GM23338 (cell line): ENCODE data around the gene EGLN3. TPM values are rescaled to one million over a fixed set of nuclear protein-coding genes. Genes with fewer than 3 reads are reported as not detected.

Experiments
- ATAC-seq: fragments of 200-7000 bp; cut with Tn5 transposase; 3 replicates; pipeline ENCODE4 v1.9.1; 2020
- DNase-seq: peaks from one replicate; pipeline ENCODE4 v3.0.0-alpha.2; 2015; ENCODE audit warnings: low spot score
- H2AFZ ChIP-seq: fragments of 200-600 bp; sonication (generic); 2 replicates; pipeline ENCODE4 v1.8.0; 2016; ENCODE audit warnings: antibody characterized with exemption, mild to moderate bottlenecking, moderate library complexity
- H3F3A ChIP-seq: fragments of 200-600 bp; sonication (generic); replicated peaks from 2 replicates; pipeline ENCODE4 v1.8.0; 2017; ENCODE audit warnings: antibody characterized with exemption, mixed run types, low read depth
- H3K27ac ChIP-seq: fragments of 200-600 bp; sonication (generic); 2 replicates; pipeline ENCODE4 v1.6.1; 2016; ENCODE audit warnings: low read depth
- H3K27me3 ChIP-seq: fragments of 200-600 bp; sonication (generic); 2 replicates; pipeline ENCODE4 v1.8.0; 2016; ENCODE audit warnings: mild to moderate bottlenecking, mixed run types, moderate library complexity; ENCODE audit not compliant: insufficient read depth
- H3K36me3 ChIP-seq: fragments of 200-600 bp; sonication (generic); 2 replicates; pipeline ENCODE4 v1.8.0; 2016; ENCODE audit warnings: mild to moderate bottlenecking; ENCODE audit not compliant: insufficient read depth
- H3K4me1 ChIP-seq: fragments of 200-600 bp; sonication (generic); 2 replicates; pipeline ENCODE4 v1.8.0; 2016; ENCODE audit warnings: mild to moderate bottlenecking, moderate library complexity; ENCODE audit not compliant: insufficient read depth
- H3K4me2 ChIP-seq: fragments of 200-600 bp; sonication (generic); 2 replicates; pipeline ENCODE4 v1.7.1; 2017; ENCODE audit warnings: mixed run types
- H3K4me3 ChIP-seq: fragments of 200-600 bp; sonication (generic); 2 replicates; pipeline ENCODE4 v1.6.1; 2016; ENCODE audit warnings: mixed run types
- H3K79me2 ChIP-seq: fragments of 200-600 bp; sonication (generic); replicated peaks from 2 replicates; pipeline ENCODE4 v1.8.0; 2017; ENCODE audit warnings: mild to moderate bottlenecking; ENCODE audit not compliant: insufficient read depth
- H3K9me2 ChIP-seq: fragments of 200-600 bp; sonication (generic); 2 replicates; pipeline ENCODE4 v1.8.0; 2017; ENCODE audit not compliant: insufficient read depth
- H4K20me1 ChIP-seq: fragments of 200-600 bp; sonication (generic); replicated peaks from 2 replicates; pipeline ENCODE4 v1.8.0; 2017; ENCODE audit warnings: mild to moderate bottlenecking; ENCODE audit not compliant: insufficient read depth
- H3K27ac Mint-ChIP-seq: 2 replicates; pipeline ENCODE4 v1.8.0; 2020; ENCODE audit warnings: inconsistent platforms, mild to moderate bottlenecking, moderate library complexity, mixed read lengths
- H3K27me3 Mint-ChIP-seq: 3 replicates; pipeline ENCODE4 v1.8.0; 2022; ENCODE audit warnings: low read depth, mild to moderate bottlenecking, moderate library complexity, mixed read lengths, inconsistent platforms; ENCODE audit not compliant: insufficient read depth, poor library complexity
- H3K36me3 Mint-ChIP-seq: 3 replicates; pipeline ENCODE4 v1.8.0; 2021; ENCODE audit warnings: low read depth, mild to moderate bottlenecking, inconsistent platforms, moderate library complexity, mixed read lengths
- H3K4me1 Mint-ChIP-seq: 3 replicates; pipeline ENCODE4 v1.8.0; 2020; ENCODE audit warnings: mild to moderate bottlenecking, inconsistent platforms, mixed read lengths
- H3K4me3 Mint-ChIP-seq: 3 replicates; pipeline ENCODE4 v1.8.0; 2021; ENCODE audit warnings: moderate library complexity, mild to moderate bottlenecking, inconsistent platforms, mixed read lengths
- H3K9me3 Mint-ChIP-seq: 3 replicates; pipeline ENCODE4 v1.8.0; 2020; ENCODE audit warnings: moderate library complexity, mild to moderate bottlenecking, inconsistent platforms, mixed read lengths
- CREB1 ChIP-seq: fragments of 250-450 bp; sonication (Bioruptor Pico); IDR thresholded peaks from 2 replicates; pipeline ENCODE4 v1.5.0; 2020; ENCODE audit warnings: low read depth, mild to moderate bottlenecking, moderate library complexity
- EZH2phosphoT487 ChIP-seq: fragments of 200-600 bp; sonication (generic); IDR thresholded peaks from one replicate; pipeline ENCODE4 v1.8.1; 2018; ENCODE audit warnings: antibody characterized with exemption; ENCODE audit not compliant: unreplicated experiment
- JUNB ChIP-seq: IDR thresholded peaks from one replicate; pipeline ENCODE4 v1.6.1; 2016; ENCODE audit warnings: antibody characterized with exemption; ENCODE audit not compliant: unreplicated experiment
- ZNF114 ChIP-seq: fragments of 250-450 bp; sonication (Bioruptor Pico); IDR thresholded peaks from 2 replicates; pipeline ENCODE4 v1.5.0; 2020; ENCODE audit warnings: mild to moderate bottlenecking, moderate library complexity
- ZNF331 ChIP-seq: fragments of 250-450 bp; sonication (Bioruptor Pico); IDR thresholded peaks from 2 replicates; pipeline ENCODE4 v1.5.0; 2020; ENCODE audit warnings: low read depth, mild to moderate bottlenecking, moderate library complexity
- polyA plus RNA-seq: library from polyadenylated mRNA; unstranded; fragments of >200 nt; fragmentation: Nextera tagmentation; extraction: Ambion mirVana; gene quantifications from 2 replicates; pipeline ENCODE4 v1.2.1, GENCODE V29; 2016
- total RNA-seq: library from RNA; depleted of rRNA; stranded (reverse); fragments of >200 nt; shearing (Covaris generic); gene quantifications from 2 replicates; pipeline ENCODE4 v1.2.3, GENCODE V29; 2014
- TF ChIP-seq, protein P1 (sequence below): fragments of 250-450 bp; sonication (Bioruptor Pico); IDR thresholded peaks from 2 replicates; pipeline ENCODE4 v1.5.0; 2020; ENCODE audit warnings: mild to moderate bottlenecking, moderate library complexity
- TF ChIP-seq, protein P2 (sequence below), 2 experiments: fragments of 200-600 bp in 1 of 2; sonication (generic) in 1 of 2; conservative IDR thresholded peaks; 2 replicates each; pipeline versions ENCODE4 v1.5.1 to v1.6.1; 2016 to 2017; ENCODE audit warnings: antibody characterized with exemption in 2 of 2, low read depth in 2 of 2, mild to moderate bottlenecking in 2 of 2, moderate library complexity in 1 of 2

Gene EGLN3
- total and polyA plus RNA-seq, 2 experiments from 2014 or later = 26.8 to 42.9 TPM

DNA sequence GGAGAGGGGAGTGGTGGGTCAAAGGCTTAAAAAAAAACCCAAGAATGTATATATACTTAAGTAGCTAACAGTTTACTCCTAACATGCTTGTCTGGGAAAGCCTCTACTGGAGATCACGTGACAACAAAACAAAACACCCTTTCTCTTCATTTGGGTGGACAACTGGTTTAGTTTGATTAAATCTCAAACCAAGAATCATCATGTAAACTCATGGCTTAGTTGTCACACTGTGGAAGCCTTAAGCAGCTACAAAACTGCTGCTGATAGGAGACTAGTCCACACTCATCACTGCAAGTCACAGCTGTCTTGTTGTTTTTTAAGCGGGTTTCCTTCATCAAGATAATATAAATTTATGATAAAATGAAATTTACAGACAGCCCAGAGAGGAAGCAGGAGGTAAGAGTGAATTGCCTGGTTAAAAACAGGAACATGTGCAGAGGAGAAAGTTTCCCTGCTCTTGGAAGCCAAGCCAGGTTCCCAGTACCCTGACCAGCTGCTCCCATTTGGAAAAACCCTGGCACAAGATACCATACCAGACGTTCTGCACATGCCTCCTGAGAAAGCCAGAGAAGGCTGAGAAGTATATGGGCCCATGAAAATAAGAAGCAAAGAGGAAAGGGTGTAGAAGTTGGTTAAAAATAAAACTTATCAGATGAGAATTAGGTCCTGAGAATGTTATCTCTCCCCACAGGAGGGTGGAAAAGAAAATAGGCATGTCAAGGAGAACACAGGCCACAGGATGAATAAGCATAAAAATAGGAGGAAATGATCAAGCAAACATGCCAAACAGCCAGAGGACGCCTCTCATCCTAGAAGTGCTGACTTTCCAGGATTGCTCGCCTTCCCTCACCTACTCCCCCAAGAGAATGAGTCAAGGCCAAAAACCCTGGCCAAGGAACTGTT lies 34.0 kb downstream of the EGLN3 start (continued):
- TF ChIP-seq, protein P1, sequence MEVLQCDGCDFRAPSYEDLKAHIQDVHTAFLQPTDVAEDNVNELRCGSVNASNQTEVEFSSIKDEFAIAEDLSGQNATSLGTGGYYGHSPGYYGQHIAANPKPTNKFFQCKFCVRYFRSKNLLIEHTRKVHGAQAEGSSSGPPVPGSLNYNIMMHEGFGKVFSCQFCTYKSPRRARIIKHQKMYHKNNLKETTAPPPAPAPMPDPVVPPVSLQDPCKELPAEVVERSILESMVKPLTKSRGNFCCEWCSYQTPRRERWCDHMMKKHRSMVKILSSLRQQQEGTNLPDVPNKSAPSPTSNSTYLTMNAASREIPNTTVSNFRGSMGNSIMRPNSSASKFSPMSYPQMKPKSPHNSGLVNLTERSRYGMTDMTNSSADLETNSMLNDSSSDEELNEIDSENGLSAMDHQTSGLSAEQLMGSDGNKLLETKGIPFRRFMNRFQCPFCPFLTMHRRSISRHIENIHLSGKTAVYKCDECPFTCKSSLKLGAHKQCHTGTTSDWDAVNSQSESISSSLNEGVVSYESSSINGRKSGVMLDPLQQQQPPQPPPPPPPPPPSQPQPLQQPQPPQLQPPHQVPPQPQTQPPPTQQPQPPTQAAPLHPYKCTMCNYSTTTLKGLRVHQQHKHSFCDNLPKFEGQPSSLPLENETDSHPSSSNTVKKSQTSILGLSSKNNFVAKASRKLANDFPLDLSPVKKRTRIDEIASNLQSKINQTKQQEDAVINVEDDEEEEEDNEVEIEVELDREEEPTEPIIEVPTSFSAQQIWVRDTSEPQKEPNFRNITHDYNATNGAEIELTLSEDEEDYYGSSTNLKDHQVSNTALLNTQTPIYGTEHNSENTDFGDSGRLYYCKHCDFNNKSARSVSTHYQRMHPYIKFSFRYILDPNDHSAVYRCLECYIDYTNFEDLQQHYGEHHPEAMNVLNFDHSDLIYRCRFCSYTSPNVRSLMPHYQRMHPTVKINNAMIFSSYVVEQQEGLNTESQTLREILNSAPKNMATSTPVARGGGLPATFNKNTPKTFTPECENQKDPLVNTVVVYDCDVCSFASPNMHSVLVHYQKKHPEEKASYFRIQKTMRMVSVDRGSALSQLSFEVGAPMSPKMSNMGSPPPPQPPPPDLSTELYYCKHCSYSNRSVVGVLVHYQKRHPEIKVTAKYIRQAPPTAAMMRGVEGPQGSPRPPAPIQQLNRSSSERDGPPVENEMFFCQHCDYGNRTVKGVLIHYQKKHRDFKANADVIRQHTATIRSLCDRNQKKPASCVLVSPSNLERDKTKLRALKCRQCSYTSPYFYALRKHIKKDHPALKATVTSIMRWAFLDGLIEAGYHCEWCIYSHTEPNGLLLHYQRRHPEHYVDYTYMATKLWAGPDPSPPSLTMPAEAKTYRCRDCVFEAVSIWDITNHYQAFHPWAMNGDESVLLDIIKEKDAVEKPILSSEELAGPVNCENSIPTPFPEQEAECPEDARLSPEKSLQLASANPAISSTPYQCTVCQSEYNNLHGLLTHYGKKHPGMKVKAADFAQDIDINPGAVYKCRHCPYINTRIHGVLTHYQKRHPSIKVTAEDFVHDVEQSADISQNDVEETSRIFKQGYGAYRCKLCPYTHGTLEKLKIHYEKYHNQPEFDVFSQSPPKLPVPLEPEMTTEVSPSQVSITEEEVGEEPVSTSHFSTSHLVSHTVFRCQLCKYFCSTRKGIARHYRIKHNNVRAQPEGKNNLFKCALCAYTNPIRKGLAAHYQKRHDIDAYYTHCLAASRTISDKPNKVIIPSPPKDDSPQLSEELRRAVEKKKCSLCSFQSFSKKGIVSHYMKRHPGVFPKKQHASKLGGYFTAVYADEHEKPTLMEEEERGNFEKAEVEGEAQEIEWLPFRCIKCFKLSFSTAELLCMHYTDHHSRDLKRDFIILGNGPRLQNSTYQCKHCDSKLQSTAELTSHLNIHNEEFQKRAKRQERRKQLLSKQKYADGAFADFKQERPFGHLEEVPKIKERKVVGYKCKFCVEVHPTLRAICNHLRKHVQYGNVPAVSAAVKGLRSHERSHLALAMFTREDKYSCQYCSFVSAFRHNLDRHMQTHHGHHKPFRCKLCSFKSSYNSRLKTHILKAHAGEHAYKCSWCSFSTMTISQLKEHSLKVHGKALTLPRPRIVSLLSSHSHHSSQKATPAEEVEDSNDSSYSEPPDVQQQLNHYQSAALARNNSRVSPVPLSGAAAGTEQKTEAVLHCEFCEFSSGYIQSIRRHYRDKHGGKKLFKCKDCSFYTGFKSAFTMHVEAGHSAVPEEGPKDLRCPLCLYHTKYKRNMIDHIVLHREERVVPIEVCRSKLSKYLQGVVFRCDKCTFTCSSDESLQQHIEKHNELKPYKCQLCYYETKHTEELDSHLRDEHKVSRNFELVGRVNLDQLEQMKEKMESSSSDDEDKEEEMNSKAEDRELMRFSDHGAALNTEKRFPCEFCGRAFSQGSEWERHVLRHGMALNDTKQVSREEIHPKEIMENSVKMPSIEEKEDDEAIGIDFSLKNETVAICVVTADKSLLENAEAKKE (CRISPR knock-in tag) = no peak
- TF ChIP-seq JUNB = no peak
- TF ChIP-seq, protein P2, sequence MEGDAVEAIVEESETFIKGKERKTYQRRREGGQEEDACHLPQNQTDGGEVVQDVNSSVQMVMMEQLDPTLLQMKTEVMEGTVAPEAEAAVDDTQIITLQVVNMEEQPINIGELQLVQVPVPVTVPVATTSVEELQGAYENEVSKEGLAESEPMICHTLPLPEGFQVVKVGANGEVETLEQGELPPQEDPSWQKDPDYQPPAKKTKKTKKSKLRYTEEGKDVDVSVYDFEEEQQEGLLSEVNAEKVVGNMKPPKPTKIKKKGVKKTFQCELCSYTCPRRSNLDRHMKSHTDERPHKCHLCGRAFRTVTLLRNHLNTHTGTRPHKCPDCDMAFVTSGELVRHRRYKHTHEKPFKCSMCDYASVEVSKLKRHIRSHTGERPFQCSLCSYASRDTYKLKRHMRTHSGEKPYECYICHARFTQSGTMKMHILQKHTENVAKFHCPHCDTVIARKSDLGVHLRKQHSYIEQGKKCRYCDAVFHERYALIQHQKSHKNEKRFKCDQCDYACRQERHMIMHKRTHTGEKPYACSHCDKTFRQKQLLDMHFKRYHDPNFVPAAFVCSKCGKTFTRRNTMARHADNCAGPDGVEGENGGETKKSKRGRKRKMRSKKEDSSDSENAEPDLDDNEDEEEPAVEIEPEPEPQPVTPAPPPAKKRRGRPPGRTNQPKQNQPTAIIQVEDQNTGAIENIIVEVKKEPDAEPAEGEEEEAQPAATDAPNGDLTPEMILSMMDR (conservative IDR thresholded peaks at IDR 0.05; ENCODE audit: low read depth in 2 of 2) = no peak

DNA sequence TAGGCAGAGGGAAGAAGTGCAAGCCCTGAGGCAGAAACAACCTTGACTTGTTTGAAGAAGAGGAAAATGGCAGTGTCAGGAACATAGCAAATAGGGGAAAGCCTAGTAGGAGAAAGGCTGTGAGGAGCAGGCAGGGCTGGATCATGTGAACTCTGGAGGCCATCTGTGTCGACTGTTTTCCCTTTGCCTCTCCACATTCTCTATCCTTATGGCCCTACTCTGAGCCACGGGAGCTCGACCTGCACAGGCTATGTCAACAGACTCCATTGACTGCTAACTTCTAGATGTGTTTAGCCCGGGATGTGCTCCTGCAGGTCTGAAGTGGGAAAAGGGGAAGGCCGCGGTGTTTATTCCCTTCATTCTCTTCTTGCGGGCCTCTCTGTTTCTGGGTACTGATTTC lies 35.2 kb downstream of the EGLN3 start:
- H3K4me2 ChIP-seq = no peak overlapping the region
- no peak overlapping the region for H3K27ac Mint-ChIP-seq
- no peak for TF ChIP-seq ZNF114 (CRISPR knock-in tag)
- TF ChIP-seq, protein P2 (conservative IDR thresholded peaks at IDR 0.05; ENCODE audit: low read depth in 2 of 2) = no peak
- TF ChIP-seq ZNF331 (CRISPR knock-in tag) = no peak
- TF ChIP-seq EZH2phosphoT487 = no peak
- no peak for TF ChIP-seq CREB1 (CRISPR knock-in tag)

More for the DNA sequence above, 35.2 kb downstream of the EGLN3 start:
- H3K27me3 ChIP-seq = no peaks in the 10 kb centered on the region
- H3K4me1 ChIP-seq = peaks cover 11% of the 10 kb centered on the region
- no peaks in the 10 kb centered on the region for H3K27me3 Mint-ChIP-seq
- H3K79me2 ChIP-seq = no peaks in the 10 kb centered on the region
- H3K36me3 Mint-ChIP-seq = no peaks in the 10 kb centered on the region
- ATAC-seq = no peak
- H3K4me3 ChIP-seq = no peak overlapping the region
- no peak for DNase-seq
- no peak overlapping the region for H2AFZ ChIP-seq
- no peak overlapping the region for H3K27ac ChIP-seq
- H3K4me1 Mint-ChIP-seq = peaks cover 17% of the 10 kb centered on the region
- H3K9me3 Mint-ChIP-seq = no peaks in the 10 kb centered on the region
- no peaks in the 10 kb centered on the region for H3K36me3 ChIP-seq
- H3K9me2 ChIP-seq = peaks cover 10% of the 10 kb centered on the region
- no peaks in the 10 kb centered on the region for H3F3A ChIP-seq
- no peak overlapping the region for H3K4me3 Mint-ChIP-seq
- no peaks in the 10 kb centered on the region for H4K20me1 ChIP-seq
